Measurements from ENCODE around the gene ZSWIM6.

The ZSWIM6 gene

GRCh38 chr5:61486476-61486875, 154.4 kb downstream of the ZSWIM6 start:
- no peak for DNase-seq (ENCODE audit: low read depth)

- DNase-seq (ENCODE audit: low read depth), result no peak
Measured at GRCh38 chr5:61489574-61489973, 157.5 kb downstream of the ZSWIM6 start.

- DNase-seq (ENCODE audit: low read depth), result no peak
Measured at GRCh38 chr5:61491861-61492260, 159.8 kb downstream of the ZSWIM6 start.

GRCh38 chr5:61493973-61494372, 161.9 kb downstream of the ZSWIM6 start:
- DNase-seq (ENCODE audit: low read depth), result no peak

DNA sequence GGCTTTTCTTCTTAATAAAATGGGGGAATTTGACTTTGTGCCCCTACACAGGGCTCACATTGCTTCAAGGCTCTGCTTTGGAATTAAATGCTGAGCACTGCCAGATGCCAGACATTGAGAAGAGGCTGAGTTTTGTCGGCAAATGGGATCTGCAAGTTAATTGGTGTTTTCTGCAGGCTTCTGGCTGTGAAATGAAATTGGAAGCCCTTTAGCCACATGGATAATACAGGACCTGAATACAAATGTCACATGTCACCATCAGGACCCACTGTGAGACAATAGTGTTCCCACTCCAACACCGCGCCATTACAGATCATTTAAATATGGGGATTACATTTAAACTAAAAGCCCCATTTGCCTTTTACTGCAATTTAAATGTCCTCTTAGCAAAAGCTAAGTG, 164.4 kb downstream of the ZSWIM6 start:
- no peak for DNase-seq (ENCODE audit: low read depth)

DNA sequence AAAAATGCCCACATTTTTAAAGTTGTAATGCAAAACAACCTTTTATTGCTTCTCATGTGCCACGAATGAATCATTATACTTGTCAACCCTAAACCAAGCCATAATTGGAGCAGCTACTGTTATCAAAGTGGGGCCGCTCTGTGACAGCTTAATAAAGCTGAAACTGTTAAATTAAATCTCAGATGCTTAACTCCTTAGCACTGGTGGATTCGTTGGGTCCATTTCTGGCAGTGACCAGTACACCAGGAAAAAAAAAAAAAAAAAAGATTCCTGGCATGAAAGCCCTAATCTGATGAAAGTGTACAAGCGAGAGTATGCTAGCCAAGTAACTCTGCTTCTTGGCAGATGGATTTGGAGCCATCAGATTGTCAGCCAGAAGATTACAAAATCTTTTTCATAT, 164.8 kb downstream of the ZSWIM6 start:
- no peak for DNase-seq (ENCODE audit: low read depth)

GRCh38 chr5:61498121-61498520, 166.1 kb downstream of the ZSWIM6 start:
- DNase-seq (ENCODE audit: low read depth), result no peak

DNA sequence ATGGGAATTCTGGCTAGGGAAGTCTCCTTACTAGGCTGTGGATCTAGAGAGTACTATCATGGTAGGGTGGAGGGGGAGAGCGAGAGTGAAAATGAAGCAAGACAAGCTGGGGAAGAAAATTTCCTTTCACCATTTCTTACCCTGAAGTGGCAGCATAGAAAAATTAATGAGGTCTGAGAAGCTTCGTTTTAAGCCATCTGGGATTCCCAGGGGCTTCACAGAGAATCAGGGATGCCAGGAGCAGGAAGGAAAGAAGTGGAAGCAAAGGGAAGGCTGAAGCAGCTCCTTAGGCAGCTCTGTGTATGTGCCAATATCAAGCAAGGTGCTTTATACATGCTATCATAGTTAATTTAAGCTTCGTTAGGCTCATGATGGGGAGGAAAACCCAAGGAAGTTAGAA, 169.9 kb downstream of the ZSWIM6 start:
- no peak for DNase-seq (ENCODE audit: low read depth)

- DNase-seq (ENCODE audit: low read depth), result no peak
Measured at GRCh38 chr5:61504143-61504770, 172.2 kb downstream of the ZSWIM6 start.

- no peak for DNase-seq (ENCODE audit: low read depth)
Measured at GRCh38 chr5:61505281-61505680, 173.2 kb downstream of the ZSWIM6 start.

DNA sequence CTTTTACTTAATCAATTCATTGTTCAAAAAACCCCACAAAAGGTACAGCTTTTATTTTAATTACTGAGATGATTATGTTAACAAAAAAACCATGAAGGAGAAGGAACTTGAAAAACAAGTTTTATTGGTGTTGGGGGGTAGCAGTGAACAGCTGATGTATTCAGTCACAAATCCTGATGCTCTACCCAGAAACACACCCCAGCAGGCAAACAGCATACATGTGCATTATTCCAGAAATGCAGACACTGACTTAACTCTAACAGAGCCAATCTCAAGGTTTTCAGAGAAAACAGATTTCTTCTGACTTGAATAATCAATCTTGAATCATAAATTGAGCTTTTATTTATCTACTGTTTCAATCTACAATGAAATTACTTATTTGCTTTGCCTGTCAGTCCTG, 175.2 kb downstream of the ZSWIM6 start:
- DNase-seq (ENCODE audit: low read depth), result no peak

- no peak for DNase-seq (ENCODE audit: low read depth)
Measured at GRCh38 chr5:61516946-61517345, 184.9 kb downstream of the ZSWIM6 start.

DNA sequence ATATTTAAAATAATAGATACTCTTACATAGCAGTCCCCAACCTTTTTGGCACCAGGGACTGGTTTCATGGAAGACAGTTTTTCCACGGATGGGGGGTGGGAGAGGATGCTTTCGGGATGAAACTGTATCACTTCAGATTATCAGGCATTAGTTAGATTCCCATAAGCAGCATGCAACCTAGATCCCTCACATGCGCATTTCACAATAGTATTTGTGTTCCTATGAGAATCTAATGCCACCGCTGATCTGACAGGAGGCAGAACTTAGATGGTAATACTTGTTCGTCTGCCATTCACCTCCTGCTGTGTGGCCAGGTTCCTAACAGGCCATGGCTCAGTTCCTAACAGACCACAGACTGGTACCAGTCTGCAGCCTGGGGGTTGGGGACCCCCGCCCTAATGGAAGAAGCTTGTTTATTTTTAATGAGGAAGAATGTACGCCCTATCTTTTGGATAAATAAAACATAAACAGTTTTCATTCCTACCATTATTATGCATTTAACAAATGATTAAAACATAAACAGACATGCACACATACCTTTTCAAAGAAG, 187.7 kb downstream of the ZSWIM6 start:
- no peak for DNase-seq (ENCODE audit: low read depth)

DNA sequence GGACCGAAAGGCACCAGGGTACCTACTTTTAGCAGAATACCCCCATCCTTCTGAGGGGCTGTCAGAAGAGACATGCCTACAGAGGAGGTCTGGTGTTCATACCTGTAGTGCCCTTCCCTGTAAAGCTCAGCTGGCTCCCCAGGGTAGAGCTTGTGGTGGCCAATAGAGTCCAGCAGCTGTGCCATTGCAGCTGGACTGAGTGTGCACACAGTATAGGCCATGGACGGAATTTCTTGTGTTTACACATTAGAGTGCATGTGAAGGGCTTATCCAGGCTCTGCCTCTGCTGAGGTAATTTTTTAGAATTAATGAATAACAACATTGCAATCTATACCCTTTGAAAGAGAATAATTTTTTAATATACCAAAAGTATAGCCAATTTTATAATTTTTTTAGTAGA, 191.0 kb downstream of the ZSWIM6 start:
- no peak for DNase-seq (ENCODE audit: low read depth)

GRCh38 chr5:61523997-61524396, 191.9 kb downstream of the ZSWIM6 start:
- no peak for DNase-seq (ENCODE audit: low read depth)

GRCh38 chr5:61525512-61526206, 193.6 kb downstream of the ZSWIM6 start:
- no peak for DNase-seq (ENCODE audit: low read depth)

GRCh38 chr5:61526207-61526519, 194.1 kb downstream of the ZSWIM6 start:
- no peak for DNase-seq (ENCODE audit: low read depth)

GRCh38 chr5:61532983-61533382, 200.9 kb downstream of the ZSWIM6 start:
- no peak for DNase-seq (ENCODE audit: low read depth)

DNA sequence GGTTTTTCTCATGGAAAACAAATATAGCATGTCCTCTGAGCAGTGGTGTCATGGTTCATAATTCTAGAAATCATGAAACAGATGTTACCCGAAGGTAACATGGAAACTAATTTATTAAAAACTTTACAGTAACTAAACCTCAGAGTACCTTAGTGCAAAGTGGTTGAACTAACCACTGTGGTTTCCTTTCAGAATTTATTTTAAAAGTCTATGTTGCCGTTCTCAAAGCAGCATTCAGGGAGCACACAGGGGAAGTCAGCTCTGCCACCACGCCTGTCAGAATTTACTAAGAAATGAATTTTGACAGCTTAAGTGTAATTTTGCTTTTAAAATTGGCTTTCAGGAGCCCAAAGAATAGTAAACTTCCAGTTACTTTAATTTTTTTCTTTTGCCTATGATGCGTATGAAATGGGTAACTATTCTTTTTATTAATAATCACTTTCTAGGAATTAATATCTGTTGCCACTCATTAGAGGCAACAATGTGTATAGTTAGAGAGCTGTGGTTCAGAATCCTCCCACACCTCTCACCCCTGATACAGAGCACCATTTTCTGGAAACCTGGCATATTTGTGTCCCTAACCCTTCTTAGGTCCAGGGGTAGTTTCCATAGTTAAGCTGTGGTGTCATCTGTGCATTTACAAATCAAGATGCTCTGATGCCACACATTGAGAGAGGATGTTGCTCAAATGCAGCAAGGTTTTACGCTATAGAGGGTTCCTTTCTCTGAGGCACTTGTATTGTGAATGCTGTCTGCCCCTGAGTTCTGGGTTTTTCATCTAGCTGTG, 202.6 kb downstream of the ZSWIM6 start:
- no peak for DNase-seq (ENCODE audit: low read depth)

DNA sequence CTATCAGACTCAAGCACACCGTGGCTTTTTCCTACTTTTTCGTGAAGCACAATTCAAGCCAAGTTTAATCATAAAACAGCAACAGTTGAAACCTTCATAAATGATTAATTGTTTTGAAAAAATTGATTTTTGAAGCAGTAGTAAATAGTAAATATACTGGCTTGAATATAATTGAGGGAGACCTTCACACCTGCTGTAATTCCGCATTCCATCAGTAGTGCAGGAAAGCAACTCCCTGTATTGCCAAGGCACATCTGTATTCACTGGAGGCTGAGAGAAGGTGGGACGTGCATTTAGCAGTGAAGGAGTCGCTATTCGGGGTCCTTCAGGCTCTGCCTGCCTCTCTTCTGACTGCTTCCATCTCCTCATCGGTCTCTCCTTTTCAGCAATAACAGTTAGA, 203.8 kb downstream of the ZSWIM6 start:
- DNase-seq (ENCODE audit: low read depth), result no peak

- DNase-seq (ENCODE audit: low read depth), result no peak
Measured at GRCh38 chr5:61536922-61537321, 204.9 kb downstream of the ZSWIM6 start.

DNA sequence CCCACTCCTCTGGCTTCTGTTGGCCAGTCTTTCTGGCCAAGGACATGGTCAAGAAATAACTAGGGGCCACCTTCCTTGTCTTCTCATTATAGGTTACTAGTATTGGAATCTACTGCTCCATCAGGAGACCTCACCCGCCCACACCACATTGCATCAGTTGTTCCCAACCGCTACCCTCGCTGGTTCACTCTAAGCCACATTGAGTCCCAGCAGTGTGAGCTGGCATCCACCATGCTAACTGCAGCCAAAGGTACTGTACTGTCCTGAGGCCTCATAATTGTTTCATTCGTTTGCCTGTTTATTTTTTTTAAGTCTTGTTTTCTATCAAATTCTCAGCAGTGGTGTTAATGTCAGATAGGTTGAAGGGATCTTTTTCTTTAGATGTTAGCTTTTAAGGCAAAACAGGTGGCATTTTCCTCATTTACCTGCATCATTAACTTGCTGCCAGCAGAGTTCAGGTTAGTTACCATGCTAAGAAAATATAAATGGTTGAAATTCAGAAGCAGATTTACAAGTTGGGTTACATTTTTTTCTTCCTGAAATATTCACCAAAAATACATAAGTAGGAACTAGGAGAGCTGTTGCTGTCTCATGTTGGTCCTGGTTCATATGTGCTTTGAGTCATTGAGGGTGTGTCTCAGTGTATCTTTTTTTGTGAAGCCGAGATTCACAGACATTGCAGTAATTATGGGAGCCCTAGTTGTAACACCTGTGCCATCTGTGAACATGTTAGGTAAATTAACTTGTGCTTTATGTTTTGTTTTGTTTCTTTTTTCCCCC, 206.9 kb downstream of the ZSWIM6 start:
- no peak for DNase-seq (ENCODE audit: low read depth)

Measured in non-pigmented ciliary epithelial cell (primary cell).